T-helper 17 cell (primary cell): Measurements from ENCODE around the gene ECSCR. TPM values are rescaled to one million over a fixed set of nuclear protein-coding genes. Genes with fewer than 3 reads are reported as not detected.
"Not testable (repeated sequence)": the region's sequence is repeated elsewhere in the genome, so short reads cannot be mapped to it uniquely, and the experiment has no call there.

Experiments used
- ATAC-seq: fragments of 150-1000 bp; cut with Tn5 transposase; 2 replicates; pipeline ENCODE4 v1.10.0; 2021; ENCODE audit warnings: mild to moderate bottlenecking, moderate library complexity
- DNase-seq, 3 donors: peaks; one replicate each; pipeline versions ENCODE4 v3.0.0 to v3.0.0-alpha.2; 2020 to 2021
- H3K9me3 ChIP-seq: one replicate; pipeline ENCODE4 v1.7.0; 2013; ENCODE audit warnings: low read length, mild to moderate bottlenecking; ENCODE audit not compliant: control insufficient read depth, poor library complexity, severe bottlenecking
- H3K27ac Mint-ChIP-seq: one replicate; pipeline ENCODE4 v1.8.0; 2022; ENCODE audit warnings: mild to moderate bottlenecking, moderate library complexity, mixed read lengths
- H3K27me3 Mint-ChIP-seq: one replicate; pipeline ENCODE4 v1.8.0; 2022; ENCODE audit warnings: mixed read lengths
- H3K36me3 Mint-ChIP-seq: one replicate; pipeline ENCODE4 v1.8.0; 2022; ENCODE audit warnings: low read depth, mixed read lengths
- H3K4me1 Mint-ChIP-seq: one replicate; pipeline ENCODE4 v1.8.0; 2022; ENCODE audit warnings: mild to moderate bottlenecking, mixed read lengths
- H3K4me3 Mint-ChIP-seq: one replicate; pipeline ENCODE4 v1.8.0; 2022; ENCODE audit warnings: mild to moderate bottlenecking, moderate library complexity, mixed read lengths
- total RNA-seq, 4 donors: library from RNA in 2 of 4; stranded (reverse) in 2 of 4; gene quantifications; one replicate each; pipeline ENCODE4 v1.2.3 and lab custom pipeline; 2022 to 2026

Gene ECSCR
- total RNA-seq, 2 donors from 2014 or later: not detected

GRCh38 chr5:139451878-139452660 lies 10.5 kb downstream of the ECSCR start:
- peak; percentile 20 for ATAC-seq

GRCh38 chr5:139451176-139451575 lies 11.4 kb downstream of the ECSCR start:
- no peak for ATAC-seq
- Mint-ChIP-seq H3K27me3 (no peaks in the 10 kb centered on the region), H3K27ac (no peak overlapping the region), H3K4me3 (no peak overlapping the region), H3K36me3 (peaks cover 2% of the 10 kb centered on the region), H3K4me1 (peaks cover 38% of the 10 kb centered on the region)
- no peak for DNase-seq
- H3K9me3 ChIP-seq: no peaks in the 10 kb centered on the region

More at GRCh38 chr5:139451878-139452660, 10.5 kb downstream of the ECSCR start:
- peaks cover 37% of the 10 kb centered on the region for H3K4me1 Mint-ChIP-seq
- DNase-seq: no peak
- no peaks in the 10 kb centered on the region for H3K9me3 ChIP-seq
- no peaks in the 10 kb centered on the region for H3K27me3 Mint-ChIP-seq
- no peak overlapping the region for H3K4me3 Mint-ChIP-seq
- H3K27ac Mint-ChIP-seq: no peak overlapping the region
- H3K36me3 Mint-ChIP-seq: peaks cover 2% of the 10 kb centered on the region

DNA sequence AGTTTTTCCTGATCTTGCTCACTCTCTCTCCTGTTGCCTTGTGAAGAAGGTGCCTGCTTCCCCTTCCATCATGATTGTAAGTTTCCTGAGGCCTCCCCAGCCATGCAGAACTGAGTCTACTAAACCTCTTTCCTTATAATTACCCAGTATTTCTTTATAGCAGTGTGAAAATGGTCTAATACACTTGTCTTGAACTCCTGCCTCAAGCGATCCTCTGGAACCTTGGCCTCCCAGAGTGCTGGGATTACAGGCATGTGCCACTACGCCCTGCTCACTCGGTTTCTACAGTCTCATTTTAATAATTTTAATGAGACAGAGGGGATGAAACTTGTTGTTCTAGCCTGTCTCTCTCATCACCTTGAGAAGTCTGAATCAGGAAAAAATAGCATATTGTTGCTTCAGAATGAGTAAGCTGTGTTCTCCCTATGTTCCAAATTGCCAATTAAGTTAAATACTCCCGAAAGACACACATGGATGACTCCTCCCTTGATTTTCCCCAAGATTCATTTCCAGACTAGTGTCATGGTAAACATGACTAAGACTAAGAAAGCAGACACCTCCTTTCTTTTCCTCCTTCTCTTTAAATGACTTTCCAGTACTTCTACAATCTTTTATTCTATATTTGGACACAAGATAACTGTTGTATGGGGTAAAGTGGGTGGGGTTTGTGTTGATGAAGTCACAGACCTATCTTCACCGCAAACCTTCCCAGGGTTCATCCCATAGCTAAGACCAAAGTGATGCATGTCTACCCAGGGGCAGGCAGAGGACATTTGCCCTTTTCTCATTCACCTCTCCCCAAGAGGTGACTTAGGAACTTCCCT lies 15.4 kb downstream of the ECSCR start:
- Mint-ChIP-seq H3K36me3 (peaks cover 2% of the 10 kb centered on the region), H3K27ac (peak overlapping the region; percentile 89), H3K27me3 (no peaks in the 10 kb centered on the region), H3K4me3 (no peak overlapping the region), H3K4me1 (peaks cover 42% of the 10 kb centered on the region)
- no peaks in the 10 kb centered on the region for H3K9me3 ChIP-seq
- ATAC-seq: no peak
- DNase-seq: no peak

GRCh38 chr5:139445325-139446170 lies 17.0 kb downstream of the ECSCR start:
- H3K9me3 ChIP-seq: no peaks in the 10 kb centered on the region
- DNase-seq (no peak), ATAC-seq (no peak)
- Mint-ChIP-seq H3K27ac (peak overlapping the region; percentile 89), H3K27me3 (no peaks in the 10 kb centered on the region), H3K4me3 (no peak overlapping the region), H3K36me3 (peaks cover 2% of the 10 kb centered on the region), H3K4me1 (peaks cover 45% of the 10 kb centered on the region)

- H3K4me1 Mint-ChIP-seq: peaks cover 54% of the 10 kb centered on the region
- DNase-seq (peak in 1 of 3 donors; percentile 22), ATAC-seq (peak; percentile 33)
- H3K27ac Mint-ChIP-seq: peak overlapping the region; percentile 99
- H3K4me3 Mint-ChIP-seq: peak overlapping the region; percentile 63
- H3K36me3 Mint-ChIP-seq: peaks cover 2% of the 10 kb centered on the region
- H3K9me3 ChIP-seq: no peaks in the 10 kb centered on the region
- H3K27me3 Mint-ChIP-seq: no peaks in the 10 kb centered on the region
These were observed 18.6 kb downstream of the ECSCR start for GRCh38 chr5:139443831-139444453.

GRCh38 chr5:139440416-139440815 lies 22.1 kb downstream of the ECSCR start:
- H3K4me3 Mint-ChIP-seq: peak overlapping the region; percentile 98
- not testable (repeated sequence) for H3K27me3 Mint-ChIP-seq, DNase-seq, H3K36me3 Mint-ChIP-seq, H3K9me3 ChIP-seq, ATAC-seq
- peaks cover 44% of the 10 kb centered on the region for H3K4me1 Mint-ChIP-seq
- peak overlapping the region; percentile 99 for H3K27ac Mint-ChIP-seq

DNA sequence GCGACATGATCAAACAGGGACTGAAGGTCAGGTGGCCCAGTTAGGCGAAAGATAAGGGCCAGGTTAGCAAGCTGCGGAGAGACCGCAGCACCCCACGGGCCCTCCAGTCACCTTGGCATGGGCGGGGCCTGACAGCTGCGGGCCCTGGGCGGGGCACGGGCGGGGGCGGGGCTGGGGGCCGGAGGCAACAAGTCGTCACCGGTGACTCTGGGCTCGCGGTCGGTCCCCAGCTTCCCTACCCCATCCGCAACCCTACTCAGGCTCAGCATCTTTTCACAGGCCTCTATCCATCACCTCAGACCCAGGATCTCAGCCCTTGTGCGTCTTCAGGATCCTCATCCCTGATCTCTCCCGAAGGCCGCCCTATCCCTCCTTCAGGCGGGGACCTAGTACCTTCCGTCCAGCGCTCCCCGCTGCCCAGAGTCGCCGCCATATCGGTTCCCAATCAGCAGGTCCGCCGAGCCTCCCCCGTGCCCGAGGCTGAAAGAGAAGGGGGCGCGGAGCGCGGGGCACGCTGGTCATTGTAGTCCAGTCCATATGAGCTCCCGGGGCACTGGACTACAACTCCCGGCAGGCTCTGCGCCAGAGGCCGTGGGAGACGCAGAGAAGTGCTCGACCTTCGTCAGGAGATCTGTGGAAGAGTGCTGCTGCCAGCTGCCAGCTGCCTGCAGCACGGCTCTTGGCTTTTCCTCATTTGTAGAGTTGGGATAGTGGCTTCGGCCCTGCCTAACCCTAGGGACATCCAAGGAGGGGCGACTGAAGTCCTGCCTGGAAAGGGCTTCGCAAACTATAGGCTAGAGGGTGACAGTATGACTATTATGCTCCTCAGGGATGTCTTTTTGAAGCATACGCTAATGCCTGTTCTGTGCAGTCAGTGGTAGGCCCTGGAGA lies 23.3 kb downstream of the ECSCR start, which contains the start of gene DNAJC18:
TSS of gene DNAJC18 (minus strand) at position 513 of the 891 bp plus-strand sequence. CDS start at position 433, 80 bp downstream.
- H3K4me3 Mint-ChIP-seq: peak within 1 kb of the TSS; percentile 98
- no peaks in the 10 kb centered on the region for H3K27me3 Mint-ChIP-seq
- DNase-seq (peak; percentile 80 to 89 (median 86)), ATAC-seq (peak; percentile 89)
- no peaks in the 10 kb centered on the region for H3K9me3 ChIP-seq
- peaks cover 42% of the 10 kb centered on the region for H3K4me1 Mint-ChIP-seq
- H3K36me3 Mint-ChIP-seq: peaks cover 5% of the 10 kb centered on the region
- peak within 1 kb of the TSS; percentile 99 for H3K27ac Mint-ChIP-seq

GRCh38 chr5:139438707-139439012 lies 23.9 kb downstream of the ECSCR start:
- peak overlapping the region; percentile 98 for H3K4me3 Mint-ChIP-seq
- ATAC-seq: no peak

DNA sequence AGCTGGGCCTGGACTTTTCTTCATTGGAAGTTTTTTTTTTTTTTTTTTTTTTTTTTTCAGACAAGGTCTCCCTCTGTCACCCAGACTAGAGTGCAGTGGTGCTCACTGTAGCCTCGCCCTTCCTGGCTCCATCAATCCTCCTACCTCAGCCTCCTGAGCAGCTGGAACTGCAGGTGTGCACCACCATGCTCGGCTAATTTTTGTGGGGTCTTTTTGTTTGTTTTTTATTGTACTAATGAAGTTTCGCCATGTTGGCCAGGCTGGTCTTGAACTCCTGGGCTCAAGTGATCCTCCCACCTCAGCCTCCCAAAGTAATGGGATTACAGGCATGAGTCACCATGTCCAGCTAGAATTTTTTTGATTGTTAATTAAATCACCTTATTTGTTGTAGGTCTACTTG lies 26.9 kb downstream of the ECSCR start:
- ATAC-seq: no peak
- Mint-ChIP-seq H3K27me3 (no peaks in the 10 kb centered on the region), H3K4me1 (peaks cover 24% of the 10 kb centered on the region), H3K36me3 (peaks cover 5% of the 10 kb centered on the region), H3K4me3 (no peak overlapping the region), H3K27ac (no peak overlapping the region)
- DNase-seq: no peak
- H3K9me3 ChIP-seq: no peaks in the 10 kb centered on the region

More at GRCh38 chr5:139438707-139439012, 23.9 kb downstream of the ECSCR start:
- Mint-ChIP-seq H3K27ac (peak overlapping the region; percentile 99), H3K36me3 (peaks cover 5% of the 10 kb centered on the region), H3K27me3 (no peaks in the 10 kb centered on the region), H3K4me1 (peaks cover 36% of the 10 kb centered on the region)
- DNase-seq: no peak
- H3K9me3 ChIP-seq: no peaks in the 10 kb centered on the region

DNA sequence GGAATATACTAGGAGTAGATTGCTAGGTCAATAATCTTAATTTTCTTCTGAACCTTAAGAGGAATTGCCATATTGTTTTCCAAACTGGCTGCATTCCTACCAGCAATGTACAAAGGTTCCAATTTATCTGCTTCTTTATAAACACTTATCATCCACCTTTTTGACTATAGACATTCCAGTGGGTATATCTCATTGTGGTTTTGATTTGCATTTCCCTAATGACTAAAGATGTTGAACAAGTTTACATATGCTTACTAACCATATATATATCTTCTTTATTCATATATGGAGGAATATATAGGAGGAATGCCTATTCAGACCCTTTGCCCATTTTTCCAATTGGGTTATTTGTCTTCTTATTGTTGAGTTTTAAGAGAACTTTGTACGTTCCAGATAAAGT lies 30.8 kb downstream of the ECSCR start:
- DNase-seq: no peak
- Mint-ChIP-seq H3K4me1 (peaks cover 2% of the 10 kb centered on the region), H3K27ac (peak overlapping the region; percentile 14), H3K36me3 (peaks cover 3% of the 10 kb centered on the region), H3K4me3 (no peak overlapping the region), H3K27me3 (no peaks in the 10 kb centered on the region)
- H3K9me3 ChIP-seq: no peaks in the 10 kb centered on the region
- no peak for ATAC-seq

DNA sequence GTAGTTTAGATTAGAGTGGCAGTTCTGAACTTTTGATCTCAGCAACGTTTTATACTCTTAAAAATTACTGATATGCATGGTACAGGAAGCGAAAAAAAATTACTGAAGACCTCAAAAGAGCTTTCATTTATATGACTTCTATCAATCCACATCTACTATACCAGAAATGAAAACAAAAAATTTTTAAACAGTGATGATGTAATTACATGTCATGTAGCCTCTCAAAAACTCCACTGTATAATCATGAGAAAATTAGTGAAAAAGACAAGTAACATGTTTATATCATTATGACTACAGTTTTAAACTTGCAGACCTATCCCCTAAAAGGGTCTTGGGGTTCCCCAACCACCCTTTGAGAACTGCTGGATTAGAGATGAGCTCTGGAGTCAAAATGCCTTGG lies 32.5 kb downstream of the ECSCR start:
- no peak overlapping the region for H3K4me3 Mint-ChIP-seq
- peak; percentile 40 for ATAC-seq
- H3K36me3 Mint-ChIP-seq: peaks cover 3% of the 10 kb centered on the region
- no peak overlapping the region for H3K27ac Mint-ChIP-seq
- H3K4me1 Mint-ChIP-seq: peaks cover 2% of the 10 kb centered on the region
- no peaks in the 10 kb centered on the region for H3K9me3 ChIP-seq
- DNase-seq: no peak
- no peaks in the 10 kb centered on the region for H3K27me3 Mint-ChIP-seq
